Pancreas (tissue), 10 donors: Measurements from ENCODE around the gene MADCAM1. TPM values are rescaled to one million over a fixed set of nuclear protein-coding genes. Genes with fewer than 3 reads are reported as not detected.
A peak's percentile ranks its signal among the peaks of the same experiment; 100 is the strongest.

ENCODE experiments used
- ATAC-seq, 4 donors: fragments of 200-7000 bp; cut with Tn5 transposase; one replicate each; pipeline versions ENCODE4 v1.8.0 to v1.9.1; 2020; ENCODE audit warnings: mild to moderate bottlenecking in 4 of 4, moderate library complexity in 4 of 4
- DNase-seq, 6 donors: peaks; one replicate each; pipeline ENCODE4 v3.0.0-alpha.2; 2020
- FAIRE-seq: peaks from 2 replicates; lab custom pipeline; 2012; peaks lifted over from hg19 to GRCh38; lab: Jason Lieb, UNC
- H3K27ac ChIP-seq, 4 donors: fragments of 200-600 bp; sonication (generic); 1 replicate in 3 of 4; 2 replicates in 1 of 4; pipeline versions ENCODE4 v1.5.0 to v1.8.0; 2020
- H3K27me3 ChIP-seq, 4 donors: fragments of 200-600 bp; one replicate each; pipeline ENCODE4 v1.8.0; 2021
- H3K36me3 ChIP-seq, 3 donors: fragments of 200-600 bp; sonication (generic) in 1 of 3; one replicate each; pipeline versions ENCODE4 v1.5.0 to v1.8.0; 2020 to 2021
- H3K4me1 ChIP-seq, 3 donors: fragments of 200-600 bp; one replicate each; pipeline ENCODE4 v1.8.0; 2021
- H3K4me3 ChIP-seq, 4 donors: fragments of 200-600 bp; sonication (generic) in 2 of 4; one replicate each; pipeline versions ENCODE4 v1.5.0 to v1.8.0; 2020 to 2021
- H3K9me3 ChIP-seq, 4 donors: fragments of 200-600 bp; one replicate each; pipeline ENCODE4 v1.8.0; 2021
- CTCF ChIP-seq, 4 donors: fragments of 200-600 bp; sonication (generic) in 3 of 4; IDR thresholded peaks; one replicate each; pipeline versions ENCODE4 v1.5.0 to v1.8.0; 2021; ENCODE audit warnings: antibody characterized with exemption in 4 of 4
- WGBS, 2 donors: extraction: QIAGEN DNeasy Blood & Tissue Kit; methylation state at CpG; one replicate each; pipeline ENCODE4 v1.1.7; 2013; 5-methylcytosine and 5-hydroxymethylcytosine counted together
- intact Hi-C, 3 donors: fragments of 100-400 bp; cut with DNase I; formaldehyde crosslinking; loops; one replicate each; pipeline versions ENCODE4 v1.11.1 to v1.14.2; 2022
- polyA plus RNA-seq, 2 donors: library from polyadenylated mRNA; stranded (reverse); fragments of 200-250 nt; gene quantifications; one replicate each; pipeline ENCODE4 v1.2.3, GENCODE V29; 2013
- total RNA-seq, 6 donors: library from RNA; stranded (reverse); fragmentation: NEBNext Ultra II Directional in 4 of 6; extraction: Animal tissue kit (Norgen Biotek cat#: 25700) in 4 of 6; gene quantifications; one replicate each; pipeline versions ENCODE4 v1.2.1 to v1.2.4, GENCODE V29; 2021 to 2023
- donor health status: healthy with polysubstance abuse.
- donor health status: DM: no; HTN: no; CAD: no; lungs with moderate emphysema.
- donor health status: DM: no; HTN: no; CAD: no.
- donor health status: control.
- donor health status: control.
- donor health status: Bipolar disorder and iron deficiency.
- donor health status: DM: yes; HTN: yes; CAD: no.
- donor health status: DM: no; HTN: no; CAD: no.
- donor health status: DM: no; HTN: no; CAD: no.
- donor health status: DM: yes; HTN: yes; CAD: no.

Gene MADCAM1
- total and polyA plus RNA-seq, 8 donors = 0.66 to 7.5 (median 1.8) TPM

GRCh38 chr19:518598-519231 lies 22.4 kb downstream of the MADCAM1 start:
- Histone ChIP-seq H3K27ac (no peak overlapping the region), H3K4me1 (no peaks in the 10 kb centered on the region), H3K4me3 (no peak overlapping the region), H3K27me3 (no peaks in the 10 kb centered on the region), H3K9me3 (no peaks in the 10 kb centered on the region), H3K36me3 (no peaks in the 10 kb centered on the region)
- WGBS, 2 donors = 77 to 78% methylated on average over 56 to 58 of the region's 58 CpGs
- no peak for FAIRE-seq
- peak in 2 of 4 donors; percentile 45 to 61 for ATAC-seq
- DNase-seq = peak in 2 of 6 donors; percentile 27 to 75
- no peak for TF ChIP-seq CTCF (IDR thresholded peaks at IDR 0.05)
- intact Hi-C loops = no loop called here

- H3K36me3 ChIP-seq = no peaks in the 10 kb centered on the region
- no peaks in the 10 kb centered on the region for H3K27me3 ChIP-seq
- peak in 2 of 6 donors; percentile 27 to 55 for DNase-seq
- no peak overlapping the region for H3K4me3 ChIP-seq
- no peak for FAIRE-seq
- H3K9me3 ChIP-seq = no peaks in the 10 kb centered on the region
- no peak overlapping the region for H3K27ac ChIP-seq
- H3K4me1 ChIP-seq = no peaks in the 10 kb centered on the region
- TF ChIP-seq CTCF (IDR thresholded peaks at IDR 0.05) = no peak
- intact Hi-C loops = no loop called here
- ATAC-seq = no peak
- WGBS, 2 donors = 92 to 93% methylated on average over 44 to 45 of the region's 45 CpGs
These were observed 23.2 kb downstream of the MADCAM1 start for GRCh38 chr19:519449-519865.

- no peak for ATAC-seq
- no peak overlapping the region for H3K27ac ChIP-seq
- no peak overlapping the region for H3K4me3 ChIP-seq
- H3K27me3 ChIP-seq = no peaks in the 10 kb centered on the region
- DNase-seq = no peak
- no peaks in the 10 kb centered on the region for H3K4me1 ChIP-seq
- no peaks in the 10 kb centered on the region for H3K9me3 ChIP-seq
- TF ChIP-seq CTCF (IDR thresholded peaks at IDR 0.05) = no peak
- 83 to 92% methylated on average over 12 of the region's 12 CpGs for WGBS, 2 donors
- intact Hi-C loops = no loop called here
- H3K36me3 ChIP-seq = no peaks in the 10 kb centered on the region
- no peak for FAIRE-seq
These were observed 26.4 kb downstream of the MADCAM1 start for GRCh38 chr19:522726-523125.

GRCh38 chr19:524062-524674 lies 27.9 kb downstream of the MADCAM1 start:
- H3K9me3 ChIP-seq = no peaks in the 10 kb centered on the region
- no peaks in the 10 kb centered on the region for H3K36me3 ChIP-seq
- H3K4me3 ChIP-seq = no peak overlapping the region
- intact Hi-C loops = no loop called here
- 55 to 64% methylated on average over 27 to 29 of the region's 29 CpGs for WGBS, 2 donors
- no peaks in the 10 kb centered on the region for H3K27me3 ChIP-seq
- FAIRE-seq (no peak), ATAC-seq (peak in 2 of 4 donors; percentile 21 to 25), DNase-seq (peak in 2 of 6 donors; percentile 33 to 79)
- no peaks in the 10 kb centered on the region for H3K4me1 ChIP-seq
- TF ChIP-seq CTCF (IDR thresholded peaks at IDR 0.05) = no peak
- no peak overlapping the region for H3K27ac ChIP-seq

GRCh38 chr19:525029-525428 lies 28.7 kb downstream of the MADCAM1 start:
- H3K4me1 ChIP-seq = no peaks in the 10 kb centered on the region
- no peaks in the 10 kb centered on the region for H3K36me3 ChIP-seq
- peak in 2 of 6 donors; percentile 23 to 65 for DNase-seq
- no peak overlapping the region for H3K4me3 ChIP-seq
- H3K27ac ChIP-seq = no peak overlapping the region
- FAIRE-seq = no peak
- no peaks in the 10 kb centered on the region for H3K27me3 ChIP-seq
- 71 to 81% methylated on average over 14 to 18 of the region's 18 CpGs for WGBS, 2 donors
- intact Hi-C loops = no loop called here
- H3K9me3 ChIP-seq = no peaks in the 10 kb centered on the region
- no peak for ATAC-seq
- TF ChIP-seq CTCF (IDR thresholded peaks at IDR 0.05) = no peak
